Loucy (cell line): ENCODE measurements around the gene MALRD1.

ENCODE experiments used
- H2AFZ ChIP-seq: fragments of 200-600 bp; sonication (generic); 2 replicates; pipeline ENCODE4 v1.6.0; 2016; ENCODE audit warnings: antibody characterized with exemption, mild to moderate bottlenecking, low read length, moderate library complexity
- H3F3A ChIP-seq: fragments of 200-600 bp; 2 replicates; pipeline ENCODE4 v1.6.0; 2016; ENCODE audit warnings: antibody characterized with exemption, low read depth, mild to moderate bottlenecking
- H3K27me3 ChIP-seq: fragments of 200-600 bp; sonication (generic); 2 replicates; pipeline ENCODE4 v1.6.1; 2014; ENCODE audit warnings: low read length, mild to moderate bottlenecking; ENCODE audit not compliant: insufficient read depth, poor library complexity, severe bottlenecking
- H3K36me3 ChIP-seq: fragments of 200-600 bp; sonication (generic); 2 replicates; pipeline ENCODE4 v1.6.1; 2016; ENCODE audit warnings: low read length; ENCODE audit not compliant: insufficient read depth
- H3K4me1 ChIP-seq: fragments of 200-600 bp; sonication (generic); 2 replicates; pipeline ENCODE4 v1.5.1; 2014; ENCODE audit warnings: low read length, mild to moderate bottlenecking; ENCODE audit not compliant: insufficient read depth, poor library complexity, severe bottlenecking
- H3K4me2 ChIP-seq: fragments of 200-600 bp; sonication (generic); 2 replicates; pipeline ENCODE4 v1.6.0; 2014; ENCODE audit warnings: antibody characterized with exemption, low read length, low read depth, mild to moderate bottlenecking; ENCODE audit not compliant: poor library complexity, severe bottlenecking
- H3K4me3 ChIP-seq: fragments of 200-600 bp; sonication (generic); 2 replicates; pipeline ENCODE4 v1.5.1; 2014; ENCODE audit warnings: low read length, mild to moderate bottlenecking, mixed read lengths; ENCODE audit not compliant: poor library complexity, severe bottlenecking
- H3K79me2 ChIP-seq: fragments of 200-600 bp; sonication (generic); 2 replicates; pipeline ENCODE4 v1.6.1; 2014; ENCODE audit warnings: low read length; ENCODE audit not compliant: insufficient read depth
- H3K9ac ChIP-seq: fragments of 200-600 bp; sonication (generic); 2 replicates; pipeline ENCODE4 v1.6.0; 2014; ENCODE audit warnings: mild to moderate bottlenecking, low read depth, low read length, moderate library complexity; ENCODE audit not compliant: poor library complexity, severe bottlenecking
- H3K9me2 ChIP-seq: fragments of 200-600 bp; sonication (generic); replicated peaks from 2 replicates; pipeline ENCODE4 v1.6.1; 2016; ENCODE audit warnings: low read depth, low read length, mixed read lengths
- H3K9me3 ChIP-seq: fragments of 200-600 bp; sonication (generic); 2 replicates; pipeline ENCODE4 v1.6.1; 2014; ENCODE audit warnings: mild to moderate bottlenecking, antibody characterized with exemption, low read length, low read depth; ENCODE audit not compliant: insufficient read depth
- H4K20me1 ChIP-seq: fragments of 200-600 bp; sonication (generic); 2 replicates; pipeline ENCODE4 v1.6.0; 2014; ENCODE audit warnings: antibody characterized with exemption, low read length, mild to moderate bottlenecking; ENCODE audit not compliant: insufficient read depth, poor library complexity, severe bottlenecking
- CTCF ChIP-seq: fragments of 200-600 bp; sonication (generic); conservative IDR thresholded peaks from 2 replicates; pipeline ENCODE4 v1.5.1; 2014; ENCODE audit warnings: mild to moderate bottlenecking, antibody characterized with exemption, low read length
- EZH2phosphoT487 ChIP-seq: fragments of 200-600 bp; IDR thresholded peaks from 2 replicates; pipeline ENCODE4 v1.6.1; 2018; ENCODE audit warnings: antibody characterized with exemption, mild to moderate bottlenecking, moderate library complexity, borderline replicate concordance

Gene MALRD1

GRCh38 chr10:19724287-19724686 is 675.7 kb downstream of the MALRD1 start:
- TF ChIP-seq EZH2phosphoT487, result no peak
- H3K27me3 ChIP-seq, result no peaks in the 10 kb centered on the region
- no peak overlapping the region for H2AFZ ChIP-seq
- no peak overlapping the region for H3K4me3 ChIP-seq
- no peaks in the 10 kb centered on the region for H3F3A ChIP-seq
- no peaks in the 10 kb centered on the region; the same call in 1 of the 2 replicates for H3K79me2 ChIP-seq
- H3K9me2 ChIP-seq, result no peaks in the 10 kb centered on the region
- no peaks in the 10 kb centered on the region for H3K36me3 ChIP-seq
- peaks cover 12% of the 10 kb centered on the region for H3K4me1 ChIP-seq
- H3K4me2 ChIP-seq, result no peak overlapping the region
- no peaks in the 10 kb centered on the region for H4K20me1 ChIP-seq
- no peak overlapping the region for H3K9ac ChIP-seq
- H3K9me3 ChIP-seq, result peaks cover 5% of the 10 kb centered on the region; the same call in 1 of the 2 replicates

GRCh38 chr10:19728376-19728775 is 679.8 kb downstream of the MALRD1 start:
- Histone ChIP-seq H3K4me1 (peaks cover 27% of the 10 kb centered on the region), H3K36me3 (no peaks in the 10 kb centered on the region), H3K27me3 (no peaks in the 10 kb centered on the region), H3K9me2 (no peaks in the 10 kb centered on the region), H2AFZ (no peak overlapping the region), H4K20me1 (no peaks in the 10 kb centered on the region), H3K79me2 (no peaks in the 10 kb centered on the region; the same call in 1 of the 2 replicates), H3K9me3 (peaks cover 5% of the 10 kb centered on the region; the same call in 1 of the 2 replicates), H3K4me3 (peak overlapping the region; percentile 58), H3K4me2 (peak overlapping the region; percentile 53), H3K9ac (peak overlapping the region; percentile 57), H3F3A (no peaks in the 10 kb centered on the region)
- TF ChIP-seq EZH2phosphoT487 (no peak), CTCF (no peak)

- Histone ChIP-seq H3K79me2 (no peaks in the 10 kb centered on the region; the same call in 1 of the 2 replicates), H3K27me3 (no peaks in the 10 kb centered on the region), H3K36me3 (no peaks in the 10 kb centered on the region), H3K4me2 (peak overlapping the region; percentile 53), H4K20me1 (no peaks in the 10 kb centered on the region), H3K9me2 (no peaks in the 10 kb centered on the region), H3K9me3 (peaks cover 5% of the 10 kb centered on the region; the same call in 1 of the 2 replicates), H3F3A (no peaks in the 10 kb centered on the region), H3K9ac (peak overlapping the region; percentile 57), H3K4me3 (peak overlapping the region; percentile 58), H3K4me1 (peaks cover 27% of the 10 kb centered on the region), H2AFZ (no peak overlapping the region)
- no peak for TF ChIP-seq CTCF
Observed at GRCh38 chr10:19728964-19729363, 680.4 kb downstream of the MALRD1 start.
